Measurements from ENCODE around the gene CNTNAP5. TPM values are rescaled to one million over a fixed set of nuclear protein-coding genes. Genes with fewer than 3 reads are reported as not detected.

CNTNAP5 gene
- total and polyA plus RNA-seq, 2 of the 13 experiments (the other 11 are each of a cell fraction or from before 2014, with no cell fraction given), result not detected

GRCh38 chr2:124570872-124571271 lies 545.8 kb downstream of the CNTNAP5 start (continued):
- peak; percentile 69; the same call in 1 of the 2 replicates for TF ChIP-seq MTF1 (CRISPR knock-in tag; IDR thresholded peaks at IDR 0.05)
- no peak for TF ChIP-seq ZNF737 (CRISPR knock-in tag; IDR thresholded peaks at IDR 0.05; ENCODE audit: borderline replicate concordance)
- TF ChIP-seq CENPX (CRISPR knock-in tag; IDR thresholded peaks at IDR 0.05), result no peak
- TF ChIP-seq TBL1XR1 (IDR thresholded peaks at IDR 0.05; ENCODE audit: borderline replicate concordance, low read length, partially characterized antibody), result no peak
- TF ChIP-seq TIGD3 (CRISPR knock-in tag; IDR thresholded peaks at IDR 0.05; ENCODE audit: borderline replicate concordance), result no peak
- TF ChIP-seq ATF1 (CRISPR knock-in tag; IDR thresholded peaks at IDR 0.05), result no peak
- no peak for TF ChIP-seq THAP9 (CRISPR knock-in tag; IDR thresholded peaks at IDR 0.05; ENCODE audit: borderline replicate concordance)
- peak; percentile 69; the same call in 1 of the 2 replicates for TF ChIP-seq YEATS4 (CRISPR knock-in tag; IDR thresholded peaks at IDR 0.05; ENCODE audit: borderline replicate concordance)
- no peak for TF ChIP-seq ETV6 (CRISPR knock-in tag; conservative IDR thresholded peaks at IDR 0.05)
- no peak for TF ChIP-seq ZC3H4 (CRISPR knock-in tag; IDR thresholded peaks at IDR 0.05; ENCODE audit: borderline replicate concordance)
- no peak for TF ChIP-seq AGO1 (IDR thresholded peaks at IDR 0.05; ENCODE audit: low read depth, low read length, poor library complexity, severe bottlenecking)
- no peak for TF ChIP-seq ZNF773 (CRISPR knock-in tag; IDR thresholded peaks at IDR 0.05; ENCODE audit: borderline replicate concordance)
- peak; percentile 74 for TF ChIP-seq FOXP4 (CRISPR knock-in tag; IDR thresholded peaks at IDR 0.05)
- TF ChIP-seq CREB1 (IDR thresholded peaks at IDR 0.05), result no peak
- TF ChIP-seq CREB1 (CRISPR knock-in tag; IDR thresholded peaks at IDR 0.05), result peak; percentile 43; the same call in 1 of the 2 replicates
- TF ChIP-seq SIN3B (IDR thresholded peaks at IDR 0.05; ENCODE audit: low read length), result no peak
- no peak for TF ChIP-seq GABPA (IDR thresholded peaks at IDR 0.05; ENCODE audit: low read depth, low read length)
- peak; percentile 45; the same call in 1 of the 2 replicates for TF ChIP-seq GABPA (CRISPR knock-in tag; IDR thresholded peaks at IDR 0.05; ENCODE audit: low read depth)
- TF ChIP-seq ETS1 (CRISPR knock-in tag; IDR thresholded peaks at IDR 0.05), result 0 out of 2 replicates have a peak, but pooled peaks have one; percentile 49
- TF ChIP-seq ERF (CRISPR knock-in tag; IDR thresholded peaks at IDR 0.05), result peak; percentile 93
- TF ChIP-seq HNF1B (CRISPR knock-in tag; IDR thresholded peaks at IDR 0.05), result 0 out of 2 replicates have a peak, but pooled peaks have one; percentile 12
- peak; percentile 35; the same call in 1 of the 2 replicates for TF ChIP-seq NCOR1 (IDR thresholded peaks at IDR 0.05; ENCODE audit: borderline replicate concordance, low read length)
- no peak for TF ChIP-seq ZFYVE20 (CRISPR knock-in tag; IDR thresholded peaks at IDR 0.05; ENCODE audit: borderline replicate concordance, low read depth)
